Keratinocyte (primary cell): ENCODE data around the gene SP1.
"Not testable (repeated sequence)": the region's sequence is repeated elsewhere in the genome, so short reads cannot be mapped to it uniquely, and the experiment has no call there.

Experiments
- CTCF ChIP-seq, 3 experiments: IDR thresholded peaks in 1 of 3; conservative IDR thresholded peaks in 1 of 3; optimal IDR thresholded peaks in 1 of 3; 2 replicates in 2 of 3; 3 replicates in 1 of 3; pipeline versions ENCODE3 to v1.5.1; 2011; ENCODE audit warnings: low read length in 3 of 3, mild to moderate bottlenecking in 3 of 3, moderate library complexity in 2 of 3, control low read depth in 1 of 3, inconsistent platforms in 1 of 3; ENCODE audit not compliant: insufficient read depth in 2 of 3; ENCODE audit errors: extremely low read depth in 1 of 3
- EZH2 ChIP-seq: IDR thresholded peaks from one replicate; pipeline ENCODE4 v1.6.1; 2012; ENCODE audit warnings: inconsistent platforms, mild to moderate bottlenecking, low read length, moderate library complexity

- not testable (repeated sequence) for TF ChIP-seq EZH2; CTCF (optimal IDR thresholded peaks at IDR 0.05 in 1 of 3, IDR thresholded peaks at IDR 0.05 in 1 of 3, conservative IDR thresholded peaks at IDR 0.05 in 1 of 3; ENCODE audit: extremely low read depth in 1 of 3, insufficient read depth in 2 of 3, low read length in 3 of 3)
Observed at GRCh38 chr12:53361638-53362037, 18.3 kb upstream of the SP1 start.
